GM12892 (cell line): ENCODE results near the gene RSPH3.

ENCODE experiments used
- POLR2A ChIP-seq: IDR thresholded peaks from 2 replicates; pipeline ENCODE4 v1.6.1; 2011; ENCODE audit warnings: low read depth, low read length, control low read depth
- POLR2AphosphoS5 ChIP-seq: IDR thresholded peaks from 2 replicates; pipeline ENCODE4 v1.6.1; 2011; ENCODE audit warnings: low read depth, low read length, control low read depth
- TAF1 ChIP-seq: IDR thresholded peaks from 2 replicates; pipeline ENCODE4 v1.6.1; 2011; ENCODE audit warnings: low read depth, mild to moderate bottlenecking, control low read depth, low read length, borderline replicate concordance

DNA sequence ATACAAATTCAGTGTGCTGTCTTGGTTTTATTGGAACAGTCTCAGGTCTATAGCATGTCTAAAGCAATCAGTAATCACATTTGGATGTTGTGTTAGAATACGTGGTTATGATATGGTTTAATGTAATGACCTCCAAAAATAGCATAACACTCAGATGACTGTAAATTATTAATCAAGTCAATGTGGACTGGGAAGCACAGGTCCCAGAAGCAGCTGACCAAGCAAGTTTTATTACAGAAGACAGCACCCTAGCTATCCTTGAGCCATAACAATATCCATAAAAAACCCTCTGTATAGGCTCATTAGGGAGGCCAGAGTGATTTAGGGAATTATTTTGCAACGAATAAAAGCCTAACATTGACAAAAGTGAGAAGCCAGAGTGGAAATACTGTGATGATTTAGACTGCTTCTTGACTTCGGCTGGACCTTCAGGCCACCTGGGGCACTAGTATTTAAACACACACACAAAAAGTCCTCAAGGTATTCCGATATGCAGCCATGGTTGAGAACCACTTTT lies 66.9 kb downstream of the RSPH3 start:
- no peak for TF ChIP-seq POLR2AphosphoS5
- TF ChIP-seq POLR2A = no peak
- TF ChIP-seq TAF1 = no peak
